ENCODE measurements around the gene TPX2.

DNA sequence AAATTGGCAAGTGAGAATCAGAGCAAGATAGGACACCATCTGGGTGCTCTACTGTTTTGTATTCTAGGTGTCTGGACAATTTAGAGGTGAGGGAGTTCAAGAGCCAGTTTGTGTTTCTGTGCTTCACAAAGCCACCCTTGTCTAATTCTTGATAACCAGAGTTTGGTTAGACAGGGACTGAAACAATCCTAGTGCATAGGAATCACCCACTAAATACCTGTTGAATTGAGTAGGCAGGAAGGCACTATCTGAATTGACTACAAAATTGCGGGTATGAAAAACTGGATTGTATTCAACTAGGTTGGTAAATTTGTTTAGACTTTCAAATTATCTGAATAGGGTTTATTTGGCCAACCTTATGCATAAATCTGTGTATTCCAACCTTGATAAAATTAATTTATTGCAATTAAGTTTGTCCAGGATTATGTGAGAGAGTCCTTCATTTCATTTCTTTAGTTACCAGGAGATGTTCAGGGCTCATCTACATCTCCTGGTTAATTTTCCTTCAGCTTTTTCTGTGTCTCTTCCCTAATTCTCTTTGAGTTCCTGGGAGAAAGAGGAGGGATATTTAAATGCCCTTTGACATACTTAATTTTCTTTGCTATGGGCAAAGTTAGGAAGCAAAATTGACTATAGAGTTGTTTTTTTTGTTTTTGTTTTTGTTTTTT is 1.7 kb downstream of the TPX2 start:
- TF ChIP-seq EZH2 (IDR thresholded peaks at IDR 0.05; ENCODE audit: borderline replicate concordance, insufficient read depth, low read depth, low read length, poor library complexity, severe bottlenecking) = no peak
- TF ChIP-seq, protein P1, sequence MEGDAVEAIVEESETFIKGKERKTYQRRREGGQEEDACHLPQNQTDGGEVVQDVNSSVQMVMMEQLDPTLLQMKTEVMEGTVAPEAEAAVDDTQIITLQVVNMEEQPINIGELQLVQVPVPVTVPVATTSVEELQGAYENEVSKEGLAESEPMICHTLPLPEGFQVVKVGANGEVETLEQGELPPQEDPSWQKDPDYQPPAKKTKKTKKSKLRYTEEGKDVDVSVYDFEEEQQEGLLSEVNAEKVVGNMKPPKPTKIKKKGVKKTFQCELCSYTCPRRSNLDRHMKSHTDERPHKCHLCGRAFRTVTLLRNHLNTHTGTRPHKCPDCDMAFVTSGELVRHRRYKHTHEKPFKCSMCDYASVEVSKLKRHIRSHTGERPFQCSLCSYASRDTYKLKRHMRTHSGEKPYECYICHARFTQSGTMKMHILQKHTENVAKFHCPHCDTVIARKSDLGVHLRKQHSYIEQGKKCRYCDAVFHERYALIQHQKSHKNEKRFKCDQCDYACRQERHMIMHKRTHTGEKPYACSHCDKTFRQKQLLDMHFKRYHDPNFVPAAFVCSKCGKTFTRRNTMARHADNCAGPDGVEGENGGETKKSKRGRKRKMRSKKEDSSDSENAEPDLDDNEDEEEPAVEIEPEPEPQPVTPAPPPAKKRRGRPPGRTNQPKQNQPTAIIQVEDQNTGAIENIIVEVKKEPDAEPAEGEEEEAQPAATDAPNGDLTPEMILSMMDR (IDR thresholded peaks at IDR 0.05) = no peak

Data from B cell (primary cell).